Neural progenitor cell (in vitro differentiated cells): Measurements from ENCODE around the gene SIAH2. TPM values are rescaled to one million over a fixed set of nuclear protein-coding genes. Genes with fewer than 3 reads are reported as not detected.

ENCODE experiments used
- DNase-seq: peaks from one replicate; pipeline ENCODE4 v3.0.0-alpha.2; 2016; ENCODE audit warnings: low spot score
- H2AFZ ChIP-seq: fragments of 200-600 bp; sonication (generic); replicated peaks from 2 replicates; pipeline ENCODE4 v1.6.1; 2016; ENCODE audit warnings: antibody characterized with exemption
- H3F3A ChIP-seq: fragments of 200-600 bp; sonication (generic); 2 replicates; pipeline ENCODE4 v1.6.1; 2016; ENCODE audit warnings: antibody characterized with exemption, low read depth
- H3K27ac ChIP-seq: fragments of 200-600 bp; sonication (generic); 2 replicates; pipeline ENCODE4 v1.5.1; 2016; ENCODE audit warnings: mild to moderate bottlenecking
- H3K27me3 ChIP-seq: fragments of 200-600 bp; sonication (generic); 2 replicates; pipeline ENCODE4 v1.6.1; 2016; ENCODE audit warnings: mild to moderate bottlenecking, moderate library complexity
- H3K36me3 ChIP-seq: fragments of 200-600 bp; sonication (generic); 2 replicates; pipeline ENCODE4 v1.5.1; 2016
- H3K4me1 ChIP-seq: fragments of 200-600 bp; sonication (generic); 2 replicates; pipeline ENCODE4 v1.6.1; 2016; ENCODE audit warnings: mixed run types
- H3K4me2 ChIP-seq: fragments of 200-600 bp; sonication (generic); 2 replicates; pipeline ENCODE4 v1.6.1; 2016
- H3K4me3 ChIP-seq: fragments of 200-600 bp; sonication (generic); 2 replicates; pipeline ENCODE4 v1.5.1; 2016
- H3K79me2 ChIP-seq: fragments of 200-600 bp; sonication (generic); 2 replicates; pipeline ENCODE4 v1.6.1; 2016; ENCODE audit warnings: low read depth
- H3K9ac ChIP-seq: fragments of 200-600 bp; sonication (generic); 2 replicates; pipeline ENCODE4 v1.6.1; 2016
- H3K9me3 ChIP-seq: fragments of 200-600 bp; sonication (generic); 2 replicates; pipeline ENCODE4 v1.5.1; 2016; ENCODE audit warnings: low read depth
- H4K20me1 ChIP-seq: fragments of 200-600 bp; sonication (generic); 2 replicates; pipeline ENCODE4 v1.6.1; 2016; ENCODE audit warnings: low read depth
- H3K27ac Mint-ChIP-seq: 3 replicates; pipeline ENCODE4 v1.8.0; 2021; ENCODE audit warnings: mixed read lengths
- H3K27me3 Mint-ChIP-seq: 2 replicates; pipeline ENCODE4 v1.8.0; 2022; ENCODE audit warnings: low read depth, mild to moderate bottlenecking, inconsistent platforms, moderate library complexity, mixed read lengths; ENCODE audit not compliant: insufficient read depth
- H3K36me3 Mint-ChIP-seq: 3 replicates; pipeline ENCODE4 v1.8.0; 2021; ENCODE audit warnings: mixed read lengths
- H3K4me1 Mint-ChIP-seq: 3 replicates; pipeline ENCODE4 v1.8.0; 2021; ENCODE audit warnings: mixed read lengths
- H3K4me3 Mint-ChIP-seq: 3 replicates; pipeline ENCODE4 v1.8.0; 2021; ENCODE audit warnings: mild to moderate bottlenecking, moderate library complexity, mixed read lengths
- H3K9me3 Mint-ChIP-seq: 3 replicates; pipeline ENCODE4 v1.8.0; 2020; ENCODE audit warnings: mixed read lengths
- CTCF ChIP-seq: fragments of 200-600 bp; sonication (generic); IDR thresholded peaks from 2 replicates; pipeline ENCODE4 v1.5.1; 2017; ENCODE audit warnings: antibody characterized with exemption, mild to moderate bottlenecking
- EZH2 ChIP-seq: fragments of 200-600 bp; sonication (generic); IDR thresholded peaks from 2 replicates; pipeline ENCODE4 v1.6.1; 2017; ENCODE audit warnings: antibody characterized with exemption, mild to moderate bottlenecking, moderate library complexity
- EZH2phosphoT487 ChIP-seq: fragments of 200-600 bp; sonication (generic); IDR thresholded peaks from 2 replicates; pipeline ENCODE4 v1.6.1; 2017; ENCODE audit warnings: antibody characterized with exemption
- total RNA-seq: library from RNA; depleted of rRNA; stranded (reverse); fragments of >200 nt; gene quantifications from 2 replicates; pipeline ENCODE4 v1.2.3, GENCODE V29; 2015; ENCODE audit warnings: low replicate concordance

Gene SIAH2
- total RNA-seq, 1 donor from 2014 or later, result 14.6 TPM

- Histone ChIP-seq H3K4me3 (no peak overlapping the region), H4K20me1 (no peaks in the 10 kb centered on the region), H3K4me2 (no peak overlapping the region), H3K27me3 (no peaks in the 10 kb centered on the region), H3K79me2 (no peaks in the 10 kb centered on the region), H3K27ac (no peak overlapping the region), H3K9me3 (no peaks in the 10 kb centered on the region), H2AFZ (no peak overlapping the region), H3K4me1 (peaks cover 17% of the 10 kb centered on the region), H3K9ac (no peak overlapping the region), H3F3A (no peaks in the 10 kb centered on the region), H3K36me3 (no peaks in the 10 kb centered on the region)
- Mint-ChIP-seq H3K36me3 (peaks cover 4% of the 10 kb centered on the region), H3K4me3 (no peak overlapping the region), H3K4me1 (peaks cover 25% of the 10 kb centered on the region), H3K27me3 (no peaks in the 10 kb centered on the region), H3K27ac (no peak overlapping the region), H3K9me3 (no peaks in the 10 kb centered on the region)
- DNase-seq, result no peak
- TF ChIP-seq CTCF, result no peak
- TF ChIP-seq EZH2, result no peak
- no peak for TF ChIP-seq EZH2phosphoT487
Observed at GRCh38 chr3:150740733-150741496, 22.1 kb downstream of the SIAH2 start.

GRCh38 chr3:150739877-150740645 lies 22.9 kb downstream of the SIAH2 start:
- no peaks in the 10 kb centered on the region for H3K9me3 Mint-ChIP-seq
- H3K36me3 ChIP-seq, result no peaks in the 10 kb centered on the region
- H3K27ac Mint-ChIP-seq, result no peak overlapping the region
- H3K27me3 Mint-ChIP-seq, result no peaks in the 10 kb centered on the region
- H3K4me1 Mint-ChIP-seq, result peaks cover 25% of the 10 kb centered on the region
- no peaks in the 10 kb centered on the region for H3K27me3 ChIP-seq
- no peak overlapping the region for H3K4me3 Mint-ChIP-seq
- H3K79me2 ChIP-seq, result no peaks in the 10 kb centered on the region
- H3F3A ChIP-seq, result no peaks in the 10 kb centered on the region
- DNase-seq, result no peak
- H3K9me3 ChIP-seq, result no peaks in the 10 kb centered on the region
- H3K36me3 Mint-ChIP-seq, result peaks cover 4% of the 10 kb centered on the region
- TF ChIP-seq EZH2 (no peak), CTCF (no peak), EZH2phosphoT487 (no peak)
- H2AFZ ChIP-seq, result no peak overlapping the region
- no peak overlapping the region for H3K9ac ChIP-seq
- no peak overlapping the region for H3K4me3 ChIP-seq
- H4K20me1 ChIP-seq, result no peaks in the 10 kb centered on the region
- no peak overlapping the region for H3K4me2 ChIP-seq
- H3K27ac ChIP-seq, result no peak overlapping the region
- peaks cover 18% of the 10 kb centered on the region for H3K4me1 ChIP-seq

GRCh38 chr3:150739200-150739863 lies 23.6 kb downstream of the SIAH2 start:
- Histone ChIP-seq H3F3A (no peaks in the 10 kb centered on the region), H3K27me3 (no peaks in the 10 kb centered on the region), H3K36me3 (no peaks in the 10 kb centered on the region), H3K4me2 (no peak overlapping the region), H2AFZ (no peak overlapping the region), H3K4me3 (no peak overlapping the region), H3K9me3 (no peaks in the 10 kb centered on the region), H3K79me2 (no peaks in the 10 kb centered on the region), H3K4me1 (peaks cover 14% of the 10 kb centered on the region), H3K9ac (no peak overlapping the region), H3K27ac (no peak overlapping the region), H4K20me1 (no peaks in the 10 kb centered on the region)
- Mint-ChIP-seq H3K36me3 (peaks cover 4% of the 10 kb centered on the region), H3K4me1 (peaks cover 20% of the 10 kb centered on the region), H3K27me3 (no peaks in the 10 kb centered on the region), H3K27ac (no peak overlapping the region), H3K4me3 (no peak overlapping the region), H3K9me3 (no peaks in the 10 kb centered on the region)
- TF ChIP-seq EZH2phosphoT487, result no peak
- no peak for TF ChIP-seq CTCF
- no peak for TF ChIP-seq EZH2
- DNase-seq, result no peak
